Superior temporal gyrus (tissue), 1 donor: ENCODE data around the gene HS3ST1.
"Not testable (repeated sequence)": the region's sequence is repeated elsewhere in the genome, so short reads cannot be mapped to it uniquely, and the experiment has no call there.

ENCODE experiments used
- DNase-seq: peaks from one replicate; pipeline ENCODE4 v3.0.0-alpha.2; 2016; ENCODE audit errors: extremely low spot score

Gene HS3ST1

DNA sequence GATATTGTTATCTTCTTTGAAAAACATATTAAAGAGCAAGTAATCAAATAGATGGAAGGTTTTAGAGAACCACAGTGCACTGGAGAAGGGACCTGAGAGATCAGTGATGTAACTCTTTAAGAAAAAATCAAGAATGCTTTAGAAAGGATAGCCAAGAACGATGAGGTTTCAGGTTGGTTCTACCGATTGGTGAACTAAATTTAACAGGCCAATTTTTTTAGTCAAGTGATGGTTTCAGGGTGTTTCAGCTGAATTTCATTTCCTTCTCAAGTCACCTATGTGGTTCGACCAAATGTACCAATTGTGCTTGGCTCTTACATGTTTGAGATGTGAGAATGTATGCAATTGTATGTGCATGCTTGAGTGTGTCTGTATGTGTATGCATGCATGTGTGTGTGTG is 26.5 kb downstream of the HS3ST1 start:
- DNase-seq, result no peak

DNA sequence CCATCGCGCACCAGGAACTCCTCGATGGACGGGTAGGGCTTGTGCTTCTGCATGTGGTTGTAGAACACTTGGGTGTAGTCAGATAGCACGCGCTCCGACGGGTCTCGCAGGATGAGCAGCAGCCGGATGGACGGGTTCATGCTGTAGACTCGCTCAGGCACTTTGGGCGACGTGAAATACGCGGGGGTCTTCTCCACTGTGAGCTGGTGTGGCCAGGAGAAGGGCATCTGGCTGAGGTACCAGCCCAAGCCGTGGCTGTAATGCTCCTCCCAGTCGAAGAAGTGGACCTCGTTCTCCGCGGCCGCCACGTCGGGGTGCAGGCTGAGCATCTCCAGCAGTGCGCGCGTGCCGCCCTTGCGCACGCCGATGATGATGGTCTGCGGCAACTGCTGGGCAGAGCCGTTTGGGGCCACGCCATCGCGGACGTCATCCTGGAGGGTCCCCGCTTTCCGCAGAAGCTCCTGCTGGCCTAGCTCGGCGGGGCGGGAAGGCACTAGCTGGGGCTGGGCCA is 29.2 kb downstream of the HS3ST1 start:
- no peak for DNase-seq

DNA sequence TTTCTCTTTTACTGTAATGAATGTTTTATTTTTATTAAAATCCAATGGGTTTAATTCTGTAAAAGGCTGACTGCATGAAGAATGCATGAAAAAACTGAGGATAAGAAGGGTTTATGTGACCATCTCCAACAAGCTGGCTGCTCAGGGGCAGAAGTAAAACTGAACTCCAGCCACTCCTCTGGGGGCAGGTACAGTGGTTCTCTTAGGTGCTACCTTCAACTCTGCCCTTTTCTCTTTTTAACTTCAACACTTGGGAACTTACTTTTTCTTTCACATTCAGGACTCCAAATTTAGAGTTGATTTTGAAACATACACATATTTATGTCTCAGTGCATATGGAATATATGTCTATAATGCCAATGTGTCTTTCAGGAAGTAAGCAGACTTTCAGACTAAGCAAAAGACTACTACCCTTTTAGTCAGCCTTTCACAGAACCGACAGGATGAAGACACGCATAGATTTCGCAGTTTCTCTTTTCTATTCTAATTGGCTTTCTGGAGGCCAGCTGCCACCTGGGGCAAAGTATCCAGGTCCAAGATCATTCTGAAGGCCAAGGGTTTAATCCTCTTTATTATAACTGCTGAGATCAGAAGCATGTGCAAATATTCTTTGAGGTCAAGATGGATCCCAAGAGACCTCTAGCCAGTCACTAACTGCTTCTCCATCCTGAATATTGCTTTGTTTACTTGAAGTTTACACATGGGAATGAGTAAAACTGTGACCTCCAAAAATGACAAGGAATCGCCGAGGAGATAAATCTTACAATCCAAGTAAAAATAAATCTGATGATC is 30.7 kb downstream of the HS3ST1 start:
- no peak for DNase-seq

DNA sequence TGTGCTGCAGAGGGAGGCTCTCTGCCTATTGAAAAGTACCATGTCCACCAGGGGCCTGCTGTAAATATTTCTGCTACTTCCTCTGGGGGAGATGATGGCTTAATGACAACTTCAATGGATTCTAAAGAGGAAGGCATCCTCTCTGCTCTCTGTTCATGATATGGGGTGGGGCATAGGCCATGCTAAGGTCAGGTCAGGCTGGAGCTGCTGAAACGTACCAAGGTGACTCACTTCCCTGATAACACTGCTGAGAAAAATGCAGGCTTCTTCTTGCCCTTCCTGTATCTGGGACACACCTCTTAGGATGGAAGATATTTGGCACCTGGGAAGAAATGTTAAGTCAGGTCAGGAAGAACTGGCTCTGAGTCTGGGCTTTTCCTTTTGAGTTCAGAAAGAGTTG is 31.5 kb downstream of the HS3ST1 start:
- no peak for DNase-seq

DNA sequence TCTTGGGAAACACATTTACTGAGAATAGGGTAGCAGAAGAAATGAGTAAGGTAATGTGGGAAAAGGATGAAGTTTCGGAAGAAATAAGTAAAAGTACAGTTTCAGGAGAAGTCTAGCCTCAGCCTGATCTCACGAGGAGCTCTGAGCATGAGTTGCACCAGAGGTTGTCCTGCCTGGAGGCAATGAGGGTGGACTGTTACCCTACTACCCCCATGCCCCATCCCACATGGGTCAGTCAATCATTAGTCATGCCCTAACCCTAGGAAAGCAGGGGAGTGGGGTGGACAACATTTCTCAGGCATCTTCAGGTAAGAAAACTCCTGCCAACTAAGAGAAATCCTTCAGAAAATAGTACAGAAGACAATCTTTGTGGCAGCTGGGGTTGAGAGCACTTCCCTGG is 35.1 kb downstream of the HS3ST1 start:
- no peak for DNase-seq

DNA sequence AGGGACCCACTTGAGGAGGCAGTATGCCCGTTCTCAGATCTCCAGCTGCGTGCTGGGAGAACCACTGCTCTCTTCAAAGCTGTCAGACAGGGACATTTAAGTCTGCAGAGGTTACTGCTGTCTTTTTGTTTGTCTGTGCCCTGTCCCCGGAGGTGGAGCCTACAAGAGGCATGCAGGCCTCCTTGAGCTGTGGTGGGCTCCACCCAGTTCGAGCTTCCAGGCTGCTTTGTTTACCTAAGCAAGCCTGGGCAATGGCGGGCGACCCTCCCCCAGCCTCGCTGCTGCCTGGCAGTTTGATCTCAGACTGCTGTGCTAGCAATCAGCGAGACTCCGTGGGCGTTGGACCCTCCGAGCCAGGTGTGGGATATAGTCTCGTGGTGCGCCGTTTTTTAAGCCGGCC is 44.6 kb downstream of the HS3ST1 start:
- DNase-seq, result not testable (repeated sequence)

DNA sequence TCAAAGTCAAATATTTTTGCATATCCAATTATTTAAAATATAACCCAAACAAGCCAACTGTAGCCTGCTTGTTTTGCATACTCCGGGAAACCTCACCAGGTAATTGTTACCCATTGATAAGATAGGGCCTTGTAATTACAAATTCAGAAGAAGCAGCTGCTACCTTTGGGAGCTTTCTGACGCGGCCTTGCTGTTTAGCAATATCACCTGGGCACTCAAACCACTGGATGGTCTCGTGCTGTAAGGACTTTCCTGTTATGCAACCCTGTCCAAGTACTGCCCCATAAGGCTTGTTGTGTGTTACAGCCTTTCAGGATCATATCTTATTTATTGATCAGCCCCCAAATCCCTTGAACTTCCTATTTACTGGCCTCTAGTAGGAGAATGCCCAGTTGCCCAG is 52.1 kb downstream of the HS3ST1 start:
- no peak for DNase-seq

DNA sequence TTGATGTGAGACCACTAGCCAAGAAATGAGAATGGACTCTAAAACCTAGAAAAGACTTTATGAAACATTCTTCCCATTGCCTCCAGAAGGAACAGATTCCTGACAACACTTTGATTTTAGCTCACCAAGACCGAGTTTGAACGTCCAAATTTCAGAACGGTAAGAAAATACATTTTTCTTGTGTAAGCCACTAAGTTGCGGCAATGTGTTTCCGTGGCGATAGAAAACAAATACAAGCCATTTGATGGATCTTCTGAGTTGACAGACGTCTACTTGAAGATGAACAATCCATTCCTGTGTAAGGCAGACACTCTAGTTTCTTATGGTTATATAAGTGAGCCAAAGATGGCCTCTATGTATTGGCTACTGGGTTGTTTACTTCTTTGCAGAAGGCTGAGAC is 52.5 kb downstream of the HS3ST1 start:
- no peak for DNase-seq

DNA sequence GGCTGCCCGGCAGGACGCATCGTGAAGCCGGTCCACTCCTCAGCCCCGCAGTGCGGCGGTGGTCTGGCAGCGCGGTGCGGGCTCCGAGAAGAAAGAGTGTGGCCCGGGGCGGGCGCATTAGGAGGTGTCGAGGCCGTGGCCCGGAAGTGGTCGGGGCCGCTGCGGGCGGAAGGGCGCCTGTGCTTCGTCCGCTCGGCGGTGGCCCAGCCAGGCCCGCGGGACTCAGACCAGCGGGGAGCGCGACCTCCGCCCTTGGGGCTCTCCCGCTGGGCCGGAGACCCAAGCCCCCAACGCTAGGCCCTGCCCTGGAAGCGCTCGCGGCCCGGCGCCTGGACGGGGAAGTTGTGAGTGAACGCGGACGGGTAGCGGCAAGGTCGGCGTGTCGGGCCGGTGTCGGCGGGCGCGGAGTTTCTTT is 60.0 kb downstream of the HS3ST1 start:
- DNase-seq, result no peak

DNA sequence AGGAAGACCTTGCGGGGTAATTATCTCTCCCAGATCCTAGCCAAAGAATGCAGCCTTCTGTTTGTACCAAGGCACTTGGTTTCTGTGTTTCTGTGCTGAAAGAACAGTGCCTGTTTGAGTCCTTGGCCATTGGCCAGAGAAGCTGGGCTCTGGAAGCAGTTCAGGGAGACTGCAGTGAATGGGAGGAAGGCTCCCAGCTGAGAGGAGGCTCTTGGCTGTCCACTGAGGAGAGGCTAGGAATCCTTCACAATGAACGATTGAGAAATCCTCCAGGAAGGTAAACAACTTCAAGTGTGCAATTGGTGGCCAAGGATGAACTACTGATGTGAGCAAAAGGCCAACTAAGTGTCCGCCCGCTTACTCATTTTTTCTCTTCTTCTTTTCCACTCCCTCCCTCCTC is 61.3 kb downstream of the HS3ST1 start:
- peak; percentile 84 for DNase-seq

DNA sequence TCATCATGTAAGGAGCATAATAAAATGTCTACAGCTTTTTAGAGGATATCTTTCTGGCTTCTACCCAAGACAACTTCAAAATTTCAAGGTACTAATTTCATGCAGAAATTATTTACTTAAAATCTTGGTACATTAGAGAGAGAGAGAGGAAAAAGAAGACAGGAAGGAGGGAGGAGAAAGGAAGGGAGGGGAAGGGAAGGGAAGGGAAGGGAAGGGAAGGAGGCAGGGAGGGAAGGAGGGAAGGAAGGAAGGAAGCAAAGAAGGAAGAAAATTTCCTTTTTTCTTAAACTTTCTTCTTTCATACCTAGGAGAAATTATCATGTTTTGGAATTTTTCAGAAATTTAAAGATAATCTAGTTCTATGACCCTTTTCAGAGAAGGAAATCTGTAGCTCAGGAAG is 61.8 kb downstream of the HS3ST1 start:
- no peak for DNase-seq

DNA sequence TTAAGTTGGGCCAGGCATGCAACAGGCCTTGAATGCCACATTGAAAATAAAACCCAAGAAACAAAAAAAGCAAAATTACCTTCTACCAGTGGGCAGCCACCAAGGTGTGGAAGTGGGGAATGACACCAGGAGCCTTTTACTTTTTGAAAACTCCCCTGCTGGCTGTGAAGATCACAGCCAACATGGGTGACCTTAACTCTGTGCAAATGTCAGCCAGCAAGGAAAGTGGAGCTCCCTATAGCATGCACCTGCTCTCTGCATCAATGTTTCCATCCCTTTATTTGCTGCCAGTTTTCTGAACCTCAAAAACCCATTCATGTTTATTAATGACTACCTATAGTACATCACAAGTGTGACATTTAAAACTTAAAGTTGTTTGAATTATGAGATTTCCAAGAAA is 63.7 kb downstream of the HS3ST1 start:
- no peak for DNase-seq

DNA sequence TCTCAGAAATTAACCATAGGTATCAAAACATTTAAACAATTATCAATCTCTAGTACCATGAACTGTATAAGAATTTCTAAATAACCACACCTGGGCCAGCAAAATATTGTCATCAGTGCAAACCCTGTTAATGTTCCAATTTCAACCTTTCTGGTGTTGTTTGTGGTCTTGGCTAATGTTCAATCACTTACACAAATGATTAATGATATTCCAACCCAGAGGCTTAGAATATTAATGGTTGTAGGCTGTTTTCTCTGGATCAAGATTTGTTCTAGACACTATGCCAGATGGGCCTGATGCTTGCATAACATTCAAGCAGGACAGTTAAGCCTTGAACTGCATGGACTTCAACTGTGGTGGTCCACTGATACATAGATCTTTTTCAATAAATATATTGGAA is 69.1 kb downstream of the HS3ST1 start:
- DNase-seq, result no peak

DNA sequence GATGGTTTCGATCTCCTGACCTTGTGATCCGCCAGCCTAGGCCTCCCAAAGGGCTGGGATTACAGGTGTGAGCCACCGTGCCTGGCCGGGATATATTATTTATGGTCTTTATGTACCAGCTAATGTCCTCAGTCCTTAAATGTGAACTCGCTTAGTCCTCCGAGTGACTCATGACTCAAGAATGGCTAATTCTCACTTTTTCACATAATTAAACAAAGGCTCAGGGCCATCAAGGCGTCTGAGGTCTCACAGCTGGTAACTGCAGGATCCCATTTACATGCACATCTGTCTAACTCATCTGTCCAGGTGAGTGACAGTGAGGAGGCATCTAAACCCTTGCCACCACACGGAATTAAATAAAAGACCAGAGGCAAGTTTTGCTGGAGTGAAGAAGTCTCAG is 73.5 kb downstream of the HS3ST1 start:
- no peak for DNase-seq

DNA sequence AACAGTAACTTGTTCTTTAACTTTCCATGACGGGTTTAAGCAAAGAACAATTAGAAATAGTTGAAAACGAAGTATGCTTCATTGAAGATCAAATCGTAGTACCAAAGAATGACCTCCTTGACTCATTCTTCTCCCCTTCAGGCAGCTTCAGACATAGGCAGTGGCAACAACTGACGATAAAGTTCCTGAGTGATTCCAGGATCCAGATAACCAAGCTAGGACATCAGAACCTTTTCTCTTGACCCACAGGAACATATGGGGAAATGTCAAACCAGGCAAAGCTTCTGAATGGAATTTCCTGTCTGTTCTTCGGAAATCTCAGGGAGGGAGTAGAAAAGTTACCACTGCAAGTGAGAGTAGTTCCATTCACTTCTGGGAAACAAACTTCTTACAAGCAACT is 74.2 kb downstream of the HS3ST1 start:
- DNase-seq, result no peak

DNA sequence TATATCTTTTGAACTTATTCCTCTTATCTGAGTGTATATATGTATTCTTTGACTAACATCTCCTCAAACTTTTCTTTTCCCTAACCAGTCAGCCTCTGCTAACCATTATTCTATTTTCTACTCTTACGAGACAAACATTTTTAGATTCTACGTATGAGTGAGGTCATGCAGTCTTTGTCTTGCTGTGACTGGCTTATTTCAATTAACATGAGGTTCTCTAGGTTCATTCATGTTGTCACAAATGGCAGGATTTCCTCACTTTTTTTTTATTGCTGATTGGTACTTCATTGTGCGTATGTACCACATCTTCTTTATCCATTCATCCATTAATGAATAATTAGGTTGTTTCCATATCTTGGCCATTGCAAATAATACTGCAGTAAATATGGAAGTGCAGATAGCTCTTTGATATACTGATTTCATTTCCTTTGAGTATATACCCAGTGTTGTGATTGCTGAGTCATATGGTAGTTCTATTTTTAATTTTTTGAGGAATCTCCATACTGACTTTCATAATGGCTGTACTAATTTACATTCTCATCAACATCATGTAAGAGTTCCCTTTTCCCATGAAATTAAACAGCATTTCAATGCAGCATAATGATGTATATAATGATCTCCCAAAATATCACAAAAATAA is 80.1 kb downstream of the HS3ST1 start:
- DNase-seq, result no peak

DNA sequence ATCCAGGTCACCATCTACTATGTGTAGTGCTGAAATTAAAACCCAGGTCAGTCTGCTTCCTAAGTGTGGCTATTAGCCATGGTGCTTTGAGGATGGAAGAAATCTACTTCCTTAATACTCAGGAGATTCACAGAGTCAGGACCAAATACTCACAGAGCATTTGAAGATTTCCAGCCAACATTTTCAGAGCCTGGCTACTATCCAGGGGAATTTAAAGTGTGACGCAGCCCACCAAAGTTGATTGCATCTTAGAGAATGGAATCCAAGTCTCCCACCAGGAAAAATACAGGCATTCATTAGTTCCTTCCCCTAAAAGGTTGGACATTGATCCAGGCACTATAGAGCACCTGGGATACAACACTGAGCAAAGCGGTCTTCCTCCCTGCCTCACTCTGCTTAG is 83.8 kb downstream of the HS3ST1 start:
- no peak for DNase-seq

DNA sequence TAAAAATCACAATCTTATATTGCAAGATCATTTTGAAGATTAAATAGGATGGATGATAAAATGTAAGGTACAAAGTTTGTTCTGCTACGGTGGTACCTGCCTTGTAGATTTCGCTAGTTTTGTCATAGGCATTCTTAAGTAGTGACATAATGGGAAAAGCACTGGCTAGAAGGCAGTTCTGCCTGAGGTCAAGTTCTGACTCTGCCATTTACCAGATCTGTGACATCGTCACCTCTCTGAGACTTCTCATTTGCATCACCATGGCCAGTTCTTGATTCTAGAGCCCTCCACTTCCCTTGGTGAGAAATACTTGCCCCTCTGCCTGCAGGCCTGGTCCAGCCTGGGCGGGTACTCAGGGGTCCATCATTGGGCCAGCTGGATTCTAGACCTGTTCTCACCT is 85.2 kb downstream of the HS3ST1 start:
- DNase-seq, result no peak
